ENCODE results near the gene PDE1A. TPM values are rescaled to one million over a fixed set of nuclear protein-coding genes. Genes with fewer than 3 reads are reported as not detected.

PDE1A gene
- total and polyA plus RNA-seq, 10 of the 15 experiments (the other 5 are each of a cell fraction or from before 2014, with no cell fraction given), result 1.1 TPM; not detected in 9

DNA sequence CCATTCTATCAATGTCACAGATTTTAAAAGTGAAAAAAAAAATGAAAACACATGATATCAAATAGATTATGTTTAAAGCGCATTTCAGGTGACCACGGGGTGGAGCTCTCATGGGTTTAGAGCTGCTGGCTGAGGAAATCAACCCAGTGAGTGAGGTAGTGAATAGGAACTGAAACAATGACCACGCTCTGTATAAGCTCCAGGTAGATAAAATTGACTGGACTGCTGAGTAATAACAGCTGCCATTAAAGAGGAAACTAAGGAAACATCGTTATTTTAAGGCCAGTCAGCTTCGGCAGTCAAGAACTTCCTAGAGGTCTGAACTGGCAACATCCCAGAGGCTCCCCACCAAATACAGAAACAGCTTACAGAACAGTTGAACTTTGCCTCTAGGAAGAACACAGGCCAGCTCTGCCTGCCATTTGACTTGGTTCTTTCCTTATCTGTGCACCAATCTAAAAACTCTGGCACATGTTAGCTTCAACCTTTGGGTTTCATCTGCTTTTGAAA, 185.9 kb downstream of the PDE1A start (continued):
- TF ChIP-seq, protein P1, sequence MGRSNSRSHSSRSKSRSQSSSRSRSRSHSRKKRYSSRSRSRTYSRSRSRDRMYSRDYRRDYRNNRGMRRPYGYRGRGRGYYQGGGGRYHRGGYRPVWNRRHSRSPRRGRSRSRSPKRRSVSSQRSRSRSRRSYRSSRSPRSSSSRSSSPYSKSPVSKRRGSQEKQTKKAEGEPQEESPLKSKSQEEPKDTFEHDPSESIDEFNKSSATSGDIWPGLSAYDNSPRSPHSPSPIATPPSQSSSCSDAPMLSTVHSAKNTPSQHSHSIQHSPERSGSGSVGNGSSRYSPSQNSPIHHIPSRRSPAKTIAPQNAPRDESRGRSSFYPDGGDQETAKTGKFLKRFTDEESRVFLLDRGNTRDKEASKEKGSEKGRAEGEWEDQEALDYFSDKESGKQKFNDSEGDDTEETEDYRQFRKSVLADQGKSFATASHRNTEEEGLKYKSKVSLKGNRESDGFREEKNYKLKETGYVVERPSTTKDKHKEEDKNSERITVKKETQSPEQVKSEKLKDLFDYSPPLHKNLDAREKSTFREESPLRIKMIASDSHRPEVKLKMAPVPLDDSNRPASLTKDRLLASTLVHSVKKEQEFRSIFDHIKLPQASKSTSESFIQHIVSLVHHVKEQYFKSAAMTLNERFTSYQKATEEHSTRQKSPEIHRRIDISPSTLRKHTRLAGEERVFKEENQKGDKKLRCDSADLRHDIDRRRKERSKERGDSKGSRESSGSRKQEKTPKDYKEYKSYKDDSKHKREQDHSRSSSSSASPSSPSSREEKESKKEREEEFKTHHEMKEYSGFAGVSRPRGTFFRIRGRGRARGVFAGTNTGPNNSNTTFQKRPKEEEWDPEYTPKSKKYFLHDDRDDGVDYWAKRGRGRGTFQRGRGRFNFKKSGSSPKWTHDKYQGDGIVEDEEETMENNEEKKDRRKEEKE (IDR thresholded peaks at IDR 0.05), result no peak
- TF ChIP-seq RFX5 (IDR thresholded peaks at IDR 0.05; ENCODE audit: low read depth, low read length) (no peak), CBFB (IDR thresholded peaks at IDR 0.05; ENCODE audit: low read depth) (no peak), IKZF1 (conservative IDR thresholded peaks at IDR 0.05) (peak; percentile 62; the same call in 1 of the 2 replicates), MYC (IDR thresholded peaks at IDR 0.05; ENCODE audit: insufficient read depth, insufficient read length, insufficient replicate concordance, low read length, severe bottlenecking) (no peak), RB1 (IDR thresholded peaks at IDR 0.05; ENCODE audit: borderline replicate concordance) (peak; percentile 21; the same call in 1 of the 2 replicates)
- TF ChIP-seq, protein P2, sequence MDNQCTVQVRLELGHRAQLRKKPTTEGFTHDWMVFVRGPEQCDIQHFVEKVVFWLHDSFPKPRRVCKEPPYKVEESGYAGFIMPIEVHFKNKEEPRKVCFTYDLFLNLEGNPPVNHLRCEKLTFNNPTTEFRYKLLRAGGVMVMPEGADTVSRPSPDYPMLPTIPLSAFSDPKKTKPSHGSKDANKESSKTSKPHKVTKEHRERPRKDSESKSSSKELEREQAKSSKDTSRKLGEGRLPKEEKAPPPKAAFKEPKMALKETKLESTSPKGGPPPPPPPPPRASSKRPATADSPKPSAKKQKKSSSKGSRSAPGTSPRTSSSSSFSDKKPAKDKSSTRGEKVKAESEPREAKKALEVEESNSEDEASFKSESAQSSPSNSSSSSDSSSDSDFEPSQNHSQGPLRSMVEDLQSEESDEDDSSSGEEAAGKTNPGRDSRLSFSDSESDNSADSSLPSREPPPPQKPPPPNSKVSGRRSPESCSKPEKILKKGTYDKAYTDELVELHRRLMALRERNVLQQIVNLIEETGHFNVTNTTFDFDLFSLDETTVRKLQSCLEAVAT (IDR thresholded peaks at IDR 0.05), result no peak

DNA sequence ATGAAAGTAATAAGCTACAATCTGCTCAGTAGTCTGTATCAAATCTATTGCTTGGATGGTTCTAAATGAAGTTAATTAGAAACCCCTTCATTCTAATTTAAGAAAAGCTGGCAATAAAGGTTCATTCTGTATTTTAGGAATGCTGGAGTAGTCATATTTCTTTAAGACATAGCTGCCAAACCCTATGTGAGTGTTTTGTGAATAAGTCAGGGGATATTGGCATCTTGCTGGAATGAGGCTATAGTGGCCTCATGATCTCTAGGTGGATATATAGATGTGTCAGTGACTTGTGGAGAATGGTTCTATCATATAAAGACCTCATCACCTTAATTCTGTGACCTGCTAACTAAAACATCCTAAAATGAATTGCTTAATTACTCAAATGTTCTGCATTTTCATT, 196.3 kb downstream of the PDE1A start:
- Histone ChIP-seq H3K9ac (ENCODE audit: control insufficient read depth, insufficient read depth, low read length) (no peak overlapping the region), H3K4me1 (ENCODE audit: control insufficient read depth, insufficient read depth, low read length) (no peaks in the 10 kb centered on the region), H2AFZ (ENCODE audit: control insufficient read depth, low read depth, low read length) (no peak overlapping the region), H3K79me2 (ENCODE audit: control insufficient read depth, insufficient read depth, low read length) (no peaks in the 10 kb centered on the region), H3K9me3 (replicated peaks; ENCODE audit: control insufficient read depth, insufficient read depth, low read length) (no peaks in the 10 kb centered on the region), H4K20me1 (ENCODE audit: control insufficient read depth, insufficient read depth) (no peaks in the 10 kb centered on the region), H3K27me3 (replicated peaks in 1 of 2; ENCODE audit: control insufficient read depth in 2 of 2, insufficient read depth in 2 of 2, low read length in 1 of 2) (no peaks in the 10 kb centered on the region), H3K27ac (ENCODE audit: control insufficient read depth, insufficient read depth) (no peak overlapping the region), H3K4me3 (no peak overlapping the region), H3K36me3 (ENCODE audit: control insufficient read depth in 2 of 2, insufficient read depth in 2 of 2, low read length in 1 of 2) (no peaks in the 10 kb centered on the region), H3K4me2 (ENCODE audit: control insufficient read depth, insufficient read depth) (no peak overlapping the region)
- ChIA-PET CTCF (no interaction called here), SMC1A (ENCODE audit: uncharacterized antibody, unreplicated experiment) (no interaction called here), RAD21 (ENCODE audit: unreplicated experiment) (interaction anchor here (1.1 kb wide), 1 partner anchor 10 kb away, joined by 5 read pairs; no protein-coding TSS in a partner anchor), POLR2A (no interaction called here)
- DNase-seq (ENCODE audit: low read depth, low spot score) (no peak), FAIRE-seq (no peak), ATAC-seq (no peak)
- BruUV-seq (replicated peaks), result no TSS peak
- in situ Hi-C loops (cut with MboI) (no loop called here), intact Hi-C loops (cut with micrococcal nuclease; ENCODE audit: unreplicated experiment) (no loop called here)
- TF ChIP-seq, protein P3, sequence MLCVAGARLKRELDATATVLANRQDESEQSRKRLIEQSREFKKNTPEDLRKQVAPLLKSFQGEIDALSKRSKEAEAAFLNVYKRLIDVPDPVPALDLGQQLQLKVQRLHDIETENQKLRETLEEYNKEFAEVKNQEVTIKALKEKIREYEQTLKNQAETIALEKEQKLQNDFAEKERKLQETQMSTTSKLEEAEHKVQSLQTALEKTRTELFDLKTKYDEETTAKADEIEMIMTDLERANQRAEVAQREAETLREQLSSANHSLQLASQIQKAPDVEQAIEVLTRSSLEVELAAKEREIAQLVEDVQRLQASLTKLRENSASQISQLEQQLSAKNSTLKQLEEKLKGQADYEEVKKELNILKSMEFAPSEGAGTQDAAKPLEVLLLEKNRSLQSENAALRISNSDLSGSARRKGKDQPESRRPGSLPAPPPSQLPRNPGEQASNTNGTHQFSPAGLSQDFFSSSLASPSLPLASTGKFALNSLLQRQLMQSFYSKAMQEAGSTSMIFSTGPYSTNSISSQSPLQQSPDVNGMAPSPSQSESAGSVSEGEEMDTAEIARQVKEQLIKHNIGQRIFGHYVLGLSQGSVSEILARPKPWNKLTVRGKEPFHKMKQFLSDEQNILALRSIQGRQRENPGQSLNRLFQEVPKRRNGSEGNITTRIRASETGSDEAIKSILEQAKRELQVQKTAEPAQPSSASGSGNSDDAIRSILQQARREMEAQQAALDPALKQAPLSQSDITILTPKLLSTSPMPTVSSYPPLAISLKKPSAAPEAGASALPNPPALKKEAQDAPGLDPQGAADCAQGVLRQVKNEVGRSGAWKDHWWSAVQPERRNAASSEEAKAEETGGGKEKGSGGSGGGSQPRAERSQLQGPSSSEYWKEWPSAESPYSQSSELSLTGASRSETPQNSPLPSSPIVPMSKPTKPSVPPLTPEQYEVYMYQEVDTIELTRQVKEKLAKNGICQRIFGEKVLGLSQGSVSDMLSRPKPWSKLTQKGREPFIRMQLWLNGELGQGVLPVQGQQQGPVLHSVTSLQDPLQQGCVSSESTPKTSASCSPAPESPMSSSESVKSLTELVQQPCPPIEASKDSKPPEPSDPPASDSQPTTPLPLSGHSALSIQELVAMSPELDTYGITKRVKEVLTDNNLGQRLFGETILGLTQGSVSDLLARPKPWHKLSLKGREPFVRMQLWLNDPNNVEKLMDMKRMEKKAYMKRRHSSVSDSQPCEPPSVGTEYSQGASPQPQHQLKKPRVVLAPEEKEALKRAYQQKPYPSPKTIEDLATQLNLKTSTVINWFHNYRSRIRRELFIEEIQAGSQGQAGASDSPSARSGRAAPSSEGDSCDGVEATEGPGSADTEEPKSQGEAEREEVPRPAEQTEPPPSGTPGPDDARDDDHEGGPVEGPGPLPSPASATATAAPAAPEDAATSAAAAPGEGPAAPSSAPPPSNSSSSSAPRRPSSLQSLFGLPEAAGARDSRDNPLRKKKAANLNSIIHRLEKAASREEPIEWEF (IDR thresholded peaks at IDR 0.05; ENCODE audit: insufficient replicate concordance, low read depth, low read length), result no peak
- TF ChIP-seq STAT3 (IDR thresholded peaks at IDR 0.05; ENCODE audit: low read depth, low read length) (no peak), ATF7 (IDR thresholded peaks at IDR 0.05; ENCODE audit: low read depth) (no peak), PAX8 (IDR thresholded peaks at IDR 0.05) (no peak), YBX1 (IDR thresholded peaks at IDR 0.05) (no peak), BRCA1 (IDR thresholded peaks at IDR 0.05; ENCODE audit: low read depth, low read length) (no peak), ZNF274 (IDR thresholded peaks at IDR 0.05; ENCODE audit: insufficient read depth, insufficient read length) (no peak), MYC (IDR thresholded peaks at IDR 0.05; ENCODE audit: insufficient read depth, insufficient read length, insufficient replicate concordance, low read length, severe bottlenecking) (no peak), EED (IDR thresholded peaks at IDR 0.05; ENCODE audit: low read depth) (no peak)

Measured in GM12878 (cell line).